Loucy (cell line): ENCODE data around the gene ACACB.

Experiments
- EZH2phosphoT487 ChIP-seq: fragments of 200-600 bp; IDR thresholded peaks from 2 replicates; pipeline ENCODE4 v1.6.1; 2018; ENCODE audit warnings: antibody characterized with exemption, mild to moderate bottlenecking, moderate library complexity, borderline replicate concordance
- TF ChIP-seq, protein P1 (sequence below): fragments of 200-600 bp; sonication (generic); conservative IDR thresholded peaks from 2 replicates; pipeline ENCODE4 v1.5.1; 2014; ENCODE audit warnings: mild to moderate bottlenecking, antibody characterized with exemption, low read length

- TF ChIP-seq, protein P1, sequence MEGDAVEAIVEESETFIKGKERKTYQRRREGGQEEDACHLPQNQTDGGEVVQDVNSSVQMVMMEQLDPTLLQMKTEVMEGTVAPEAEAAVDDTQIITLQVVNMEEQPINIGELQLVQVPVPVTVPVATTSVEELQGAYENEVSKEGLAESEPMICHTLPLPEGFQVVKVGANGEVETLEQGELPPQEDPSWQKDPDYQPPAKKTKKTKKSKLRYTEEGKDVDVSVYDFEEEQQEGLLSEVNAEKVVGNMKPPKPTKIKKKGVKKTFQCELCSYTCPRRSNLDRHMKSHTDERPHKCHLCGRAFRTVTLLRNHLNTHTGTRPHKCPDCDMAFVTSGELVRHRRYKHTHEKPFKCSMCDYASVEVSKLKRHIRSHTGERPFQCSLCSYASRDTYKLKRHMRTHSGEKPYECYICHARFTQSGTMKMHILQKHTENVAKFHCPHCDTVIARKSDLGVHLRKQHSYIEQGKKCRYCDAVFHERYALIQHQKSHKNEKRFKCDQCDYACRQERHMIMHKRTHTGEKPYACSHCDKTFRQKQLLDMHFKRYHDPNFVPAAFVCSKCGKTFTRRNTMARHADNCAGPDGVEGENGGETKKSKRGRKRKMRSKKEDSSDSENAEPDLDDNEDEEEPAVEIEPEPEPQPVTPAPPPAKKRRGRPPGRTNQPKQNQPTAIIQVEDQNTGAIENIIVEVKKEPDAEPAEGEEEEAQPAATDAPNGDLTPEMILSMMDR: no peak
- no peak for TF ChIP-seq EZH2phosphoT487
These were observed 46.2 kb downstream of the ACACB start for GRCh38 chr12:109162551-109162950.
